IPS-18a (cell line): ENCODE results near the gene NUDT14.

ENCODE experiments used
- H3K27ac ChIP-seq: one replicate; pipeline ENCODE4 v1.5.1; 2013; ENCODE audit warnings: low read length
- H3K27me3 ChIP-seq: one replicate; pipeline ENCODE4 v1.6.1; 2013; ENCODE audit warnings: mild to moderate bottlenecking, low read length; ENCODE audit not compliant: control insufficient read depth, insufficient read depth
- H3K36me3 ChIP-seq: one replicate; pipeline ENCODE4 v1.6.1; 2013; ENCODE audit warnings: low read depth, low read length; ENCODE audit not compliant: control insufficient read depth
- H3K4me1 ChIP-seq: one replicate; pipeline ENCODE4 v1.6.1; 2013; ENCODE audit warnings: low read depth, low read length; ENCODE audit not compliant: control insufficient read depth
- H3K4me3 ChIP-seq: one replicate; pipeline ENCODE4 v1.5.1; 2013; ENCODE audit warnings: low read length
- H3K9ac ChIP-seq: one replicate; pipeline ENCODE4 v1.6.1; 2013; ENCODE audit warnings: mild to moderate bottlenecking, low read length, moderate library complexity
- H3K9me3 ChIP-seq: one replicate; pipeline ENCODE4 v1.6.1; 2013; ENCODE audit warnings: low read depth, low read length; ENCODE audit not compliant: control insufficient read depth

Gene NUDT14

GRCh38 chr14:105203057-105203531, 22.0 kb upstream of the NUDT14 start:
- H3K36me3 ChIP-seq, result no peaks in the 10 kb centered on the region
- no peak overlapping the region for H3K9ac ChIP-seq
- no peak overlapping the region for H3K4me3 ChIP-seq
- H3K4me1 ChIP-seq, result no peaks in the 10 kb centered on the region
- H3K9me3 ChIP-seq, result no peaks in the 10 kb centered on the region
- H3K27me3 ChIP-seq, result peaks cover 3% of the 10 kb centered on the region
- no peak overlapping the region for H3K27ac ChIP-seq

- Histone ChIP-seq H3K27me3 (peaks cover 14% of the 10 kb centered on the region), H3K9me3 (no peaks in the 10 kb centered on the region), H3K36me3 (no peaks in the 10 kb centered on the region), H3K4me3 (no peak overlapping the region), H3K4me1 (peaks cover 4% of the 10 kb centered on the region), H3K9ac (no peak overlapping the region), H3K27ac (no peak overlapping the region)
Observed at GRCh38 chr14:105201925-105202513, 20.9 kb upstream of the NUDT14 start.

GRCh38 chr14:105201156-105201924, 20.2 kb upstream of the NUDT14 start:
- H3K9ac ChIP-seq, result no peak overlapping the region
- peaks cover 20% of the 10 kb centered on the region for H3K27me3 ChIP-seq
- H3K4me3 ChIP-seq, result no peak overlapping the region
- H3K4me1 ChIP-seq, result peaks cover 4% of the 10 kb centered on the region
- no peaks in the 10 kb centered on the region for H3K36me3 ChIP-seq
- no peak overlapping the region for H3K27ac ChIP-seq
- H3K9me3 ChIP-seq, result no peaks in the 10 kb centered on the region

GRCh38 chr14:105200641-105201040, 19.5 kb upstream of the NUDT14 start:
- Histone ChIP-seq H3K4me3 (no peak overlapping the region), H3K27ac (no peak overlapping the region), H3K36me3 (no peaks in the 10 kb centered on the region), H3K27me3 (peaks cover 27% of the 10 kb centered on the region), H3K4me1 (peaks cover 9% of the 10 kb centered on the region), H3K9ac (no peak overlapping the region), H3K9me3 (no peaks in the 10 kb centered on the region)

GRCh38 chr14:105200074-105200473, 19.0 kb upstream of the NUDT14 start:
- Histone ChIP-seq H3K9me3 (no peaks in the 10 kb centered on the region), H3K4me3 (no peak overlapping the region), H3K4me1 (peaks cover 10% of the 10 kb centered on the region), H3K9ac (no peak overlapping the region), H3K27me3 (peaks cover 32% of the 10 kb centered on the region), H3K36me3 (no peaks in the 10 kb centered on the region), H3K27ac (no peak overlapping the region)

GRCh38 chr14:105199093-105199492, 18.0 kb upstream of the NUDT14 start:
- H3K4me3 ChIP-seq, result no peak overlapping the region
- H3K36me3 ChIP-seq, result no peaks in the 10 kb centered on the region
- no peak overlapping the region for H3K9ac ChIP-seq
- H3K27me3 ChIP-seq, result peaks cover 40% of the 10 kb centered on the region
- H3K4me1 ChIP-seq, result peaks cover 10% of the 10 kb centered on the region
- H3K27ac ChIP-seq, result no peak overlapping the region
- no peaks in the 10 kb centered on the region for H3K9me3 ChIP-seq

- Histone ChIP-seq H3K36me3 (no peaks in the 10 kb centered on the region), H3K4me3 (no peak overlapping the region), H3K27me3 (peaks cover 40% of the 10 kb centered on the region), H3K4me1 (peaks cover 10% of the 10 kb centered on the region), H3K9ac (no peak overlapping the region), H3K9me3 (no peaks in the 10 kb centered on the region), H3K27ac (no peak overlapping the region)
Observed at GRCh38 chr14:105198588-105198987, 17.5 kb upstream of the NUDT14 start.

- Histone ChIP-seq H3K36me3 (no peaks in the 10 kb centered on the region), H3K9me3 (no peaks in the 10 kb centered on the region), H3K4me3 (no peak overlapping the region), H3K27me3 (peaks cover 40% of the 10 kb centered on the region), H3K4me1 (peaks cover 10% of the 10 kb centered on the region), H3K27ac (no peak overlapping the region), H3K9ac (no peak overlapping the region)
Observed at GRCh38 chr14:105197211-105197641, 16.1 kb upstream of the NUDT14 start.

GRCh38 chr14:105196265-105196960, 15.3 kb upstream of the NUDT14 start:
- Histone ChIP-seq H3K9me3 (no peaks in the 10 kb centered on the region), H3K4me3 (peak overlapping the region; percentile 44), H3K27me3 (peaks cover 40% of the 10 kb centered on the region), H3K27ac (no peak overlapping the region), H3K9ac (no peak overlapping the region), H3K4me1 (peaks cover 10% of the 10 kb centered on the region), H3K36me3 (no peaks in the 10 kb centered on the region)

- H3K4me3 ChIP-seq, result peak overlapping the region; percentile 44
- H3K36me3 ChIP-seq, result no peaks in the 10 kb centered on the region
- no peak overlapping the region for H3K27ac ChIP-seq
- no peak overlapping the region for H3K9ac ChIP-seq
- H3K4me1 ChIP-seq, result peaks cover 10% of the 10 kb centered on the region
- H3K27me3 ChIP-seq, result peaks cover 40% of the 10 kb centered on the region
- H3K9me3 ChIP-seq, result no peaks in the 10 kb centered on the region
Observed at GRCh38 chr14:105195522-105196264, 14.6 kb upstream of the NUDT14 start.

- H3K27ac ChIP-seq, result no peak overlapping the region
- H3K4me1 ChIP-seq, result peaks cover 10% of the 10 kb centered on the region
- peaks cover 40% of the 10 kb centered on the region for H3K27me3 ChIP-seq
- no peak overlapping the region for H3K9ac ChIP-seq
- H3K36me3 ChIP-seq, result no peaks in the 10 kb centered on the region
- H3K9me3 ChIP-seq, result no peaks in the 10 kb centered on the region
- H3K4me3 ChIP-seq, result no peak overlapping the region
Observed at GRCh38 chr14:105195051-105195450, 13.9 kb upstream of the NUDT14 start.
